OCI-M1 (cell line): ENCODE data around the gene PRRC2C.

ENCODE experiments used
- DNase-seq: peaks from one replicate; lab custom pipeline; 2025; lab: John Stamatoyannopoulos, UW

The PRRC2C gene

DNA sequence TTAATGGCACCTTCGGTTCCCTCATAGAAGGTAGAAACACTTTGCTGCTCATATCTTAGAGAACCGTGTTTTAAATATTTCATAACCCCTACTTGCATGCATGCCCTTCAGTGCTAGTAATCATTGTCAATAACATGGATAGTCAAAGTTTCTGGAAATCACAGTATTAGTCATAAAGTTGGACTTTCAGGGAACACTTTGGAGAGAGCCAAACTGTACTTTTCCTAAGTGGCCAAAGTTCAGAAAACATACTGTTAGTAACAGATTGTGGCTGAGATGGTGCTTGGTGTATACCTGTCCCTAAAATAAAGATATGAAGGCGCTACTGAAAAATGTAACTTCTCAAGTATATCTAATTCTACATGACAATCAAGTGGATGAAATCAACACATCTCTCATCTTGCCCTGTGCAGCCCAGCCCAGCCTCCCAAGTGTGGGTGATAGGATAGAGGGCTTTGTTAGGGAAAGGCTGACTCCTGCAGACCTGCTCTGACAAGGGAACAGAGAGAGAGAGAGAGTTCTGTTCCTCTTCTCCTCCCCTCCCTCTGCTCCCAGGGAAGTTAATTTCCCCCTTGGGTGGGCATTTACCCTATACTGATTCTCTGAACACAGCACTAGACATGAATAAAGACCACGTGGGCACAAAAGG, 152.7 kb downstream of the PRRC2C start:
- no peak for DNase-seq

- no peak for DNase-seq
These were observed 154.9 kb downstream of the PRRC2C start for GRCh38 chr1:171640225-171640624.

DNA sequence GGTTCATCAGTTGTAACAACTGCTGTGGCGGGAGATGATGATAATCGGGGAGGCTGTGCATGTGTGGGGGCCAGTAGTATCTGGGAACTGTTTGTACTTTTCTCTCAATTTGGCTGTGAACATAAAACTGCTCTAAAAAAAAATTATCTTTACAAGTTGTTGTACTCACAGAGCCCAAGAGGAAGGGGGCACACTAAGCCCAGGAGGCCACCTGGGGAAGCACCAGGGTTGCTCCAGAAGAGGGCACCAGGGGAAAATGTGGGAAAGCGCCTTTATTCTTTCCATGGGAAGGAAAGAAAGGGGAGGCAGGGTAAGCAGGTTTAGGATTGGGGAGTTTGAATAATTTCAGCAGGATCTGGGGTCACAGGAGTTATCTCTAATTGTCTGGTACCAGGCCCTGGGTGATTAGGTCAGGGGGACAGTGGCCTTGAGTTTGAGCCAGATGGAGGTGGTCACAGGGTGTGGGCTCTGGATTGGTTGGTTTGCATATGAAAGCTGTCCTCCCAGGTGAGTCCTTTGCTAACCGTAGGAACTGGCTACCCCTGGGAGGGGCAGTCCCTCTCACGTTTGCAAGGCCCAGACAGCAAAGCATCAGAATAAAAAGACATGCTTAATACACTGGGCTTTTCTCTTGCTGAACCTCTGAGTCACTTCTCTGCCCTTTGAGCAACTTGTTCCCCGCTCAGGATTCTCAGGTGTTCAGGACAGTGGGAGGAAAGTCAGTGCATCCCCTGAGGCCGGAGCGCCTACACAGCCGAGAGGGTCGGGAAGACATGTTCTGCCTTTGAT, 155.9 kb downstream of the PRRC2C start:
- no peak for DNase-seq

GRCh38 chr1:171642197-171642596, 156.9 kb downstream of the PRRC2C start:
- no peak for DNase-seq
